ENCODE data around the gene TTC14.

Gene TTC14

DNA sequence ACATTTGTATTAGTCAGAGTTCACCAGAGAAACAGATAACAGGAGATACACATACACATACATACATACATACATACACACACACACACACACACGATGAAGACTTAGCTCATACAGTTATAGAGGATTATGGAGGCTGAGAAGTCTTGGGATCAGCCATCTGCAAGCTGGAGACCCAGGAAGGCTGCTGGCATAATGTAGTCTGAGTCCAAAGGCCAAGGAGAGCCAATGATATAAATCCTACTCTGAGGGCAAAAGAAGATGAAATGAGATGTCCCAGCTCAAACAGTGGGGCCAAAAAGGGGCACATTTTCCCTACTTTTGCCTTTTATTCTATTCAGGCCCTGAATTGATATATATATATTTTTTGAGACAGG is 6.4 kb upstream of the TTC14 start:
- TF ChIP-seq, protein P1, sequence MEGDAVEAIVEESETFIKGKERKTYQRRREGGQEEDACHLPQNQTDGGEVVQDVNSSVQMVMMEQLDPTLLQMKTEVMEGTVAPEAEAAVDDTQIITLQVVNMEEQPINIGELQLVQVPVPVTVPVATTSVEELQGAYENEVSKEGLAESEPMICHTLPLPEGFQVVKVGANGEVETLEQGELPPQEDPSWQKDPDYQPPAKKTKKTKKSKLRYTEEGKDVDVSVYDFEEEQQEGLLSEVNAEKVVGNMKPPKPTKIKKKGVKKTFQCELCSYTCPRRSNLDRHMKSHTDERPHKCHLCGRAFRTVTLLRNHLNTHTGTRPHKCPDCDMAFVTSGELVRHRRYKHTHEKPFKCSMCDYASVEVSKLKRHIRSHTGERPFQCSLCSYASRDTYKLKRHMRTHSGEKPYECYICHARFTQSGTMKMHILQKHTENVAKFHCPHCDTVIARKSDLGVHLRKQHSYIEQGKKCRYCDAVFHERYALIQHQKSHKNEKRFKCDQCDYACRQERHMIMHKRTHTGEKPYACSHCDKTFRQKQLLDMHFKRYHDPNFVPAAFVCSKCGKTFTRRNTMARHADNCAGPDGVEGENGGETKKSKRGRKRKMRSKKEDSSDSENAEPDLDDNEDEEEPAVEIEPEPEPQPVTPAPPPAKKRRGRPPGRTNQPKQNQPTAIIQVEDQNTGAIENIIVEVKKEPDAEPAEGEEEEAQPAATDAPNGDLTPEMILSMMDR (IDR thresholded peaks at IDR 0.05; ENCODE audit: insufficient read depth, low read length, poor library complexity, severe bottlenecking): no peak
- TF ChIP-seq EZH2phosphoT487 (conservative IDR thresholded peaks at IDR 0.05; ENCODE audit: low read length): no peak
- H3K9ac ChIP-seq (ENCODE audit: low read length): no peak overlapping the region

DNA sequence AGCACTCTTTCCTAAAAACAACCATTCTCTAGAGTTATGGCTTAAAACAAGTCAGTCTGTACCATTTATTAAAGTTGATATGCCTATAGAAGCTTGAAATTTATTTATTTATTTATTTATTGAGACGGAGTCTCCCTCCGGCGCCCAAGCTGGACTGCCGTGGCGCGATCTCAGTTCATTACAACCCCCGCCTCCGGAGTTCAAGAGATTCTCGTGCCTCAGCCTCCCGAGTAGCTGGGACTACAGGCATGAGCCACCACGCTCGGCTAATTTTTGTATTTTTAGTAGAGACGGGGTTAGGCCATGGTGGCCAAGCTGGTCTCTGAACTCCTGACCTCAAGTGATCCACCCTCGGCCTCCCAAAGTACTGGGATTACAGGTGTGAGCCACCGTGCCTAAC is 1.5 kb upstream of the TTC14 start:
- Histone ChIP-seq H2AFZ (ENCODE audit: low read depth, low read length, severe bottlenecking) (no peak overlapping the region), H3K9me2 (replicated peaks; ENCODE audit: insufficient read depth, low read length) (no peaks in the 10 kb centered on the region), H3K4me3 (ENCODE audit: insufficient read depth, low read length, poor library complexity, severe bottlenecking) (no peak overlapping the region), H3K9me3 (ENCODE audit: insufficient read depth, low read length) (no peaks in the 10 kb centered on the region), H3K9ac (ENCODE audit: low read length) (no peak overlapping the region), H3K36me3 (ENCODE audit: low read length) (peaks cover 17% of the 10 kb centered on the region), H3K27ac (ENCODE audit: low read depth, low read length) (no peak overlapping the region), H4K20me1 (ENCODE audit: low read depth, low read length) (no peaks in the 10 kb centered on the region), H3K27me3 (ENCODE audit: low read length) (no peaks in the 10 kb centered on the region), H3K4me2 (ENCODE audit: low read depth, low read length, poor library complexity, severe bottlenecking) (no peak overlapping the region), H3K79me2 (ENCODE audit: insufficient read depth, low read length) (peaks cover 25% of the 10 kb centered on the region), H3F3A (ENCODE audit: insufficient read depth) (peaks cover 15% of the 10 kb centered on the region; the same call in 1 of the 2 replicates)
- TF ChIP-seq, protein P1 (IDR thresholded peaks at IDR 0.05; ENCODE audit: insufficient read depth, low read length, poor library complexity, severe bottlenecking): no peak
- no peak for TF ChIP-seq EZH2phosphoT487 (conservative IDR thresholded peaks at IDR 0.05; ENCODE audit: low read length)

More for the DNA sequence above, 6.4 kb upstream of the TTC14 start:
- no peak overlapping the region for H2AFZ ChIP-seq (ENCODE audit: low read depth, low read length, severe bottlenecking)
- no peaks in the 10 kb centered on the region for H3F3A ChIP-seq (ENCODE audit: insufficient read depth)
- no peak overlapping the region for H3K4me2 ChIP-seq (ENCODE audit: low read depth, low read length, poor library complexity, severe bottlenecking)
- no peaks in the 10 kb centered on the region for H3K9me3 ChIP-seq (ENCODE audit: insufficient read depth, low read length)
- no peaks in the 10 kb centered on the region for H3K79me2 ChIP-seq (ENCODE audit: insufficient read depth, low read length)
- H3K9me2 ChIP-seq (replicated peaks; ENCODE audit: insufficient read depth, low read length): no peaks in the 10 kb centered on the region
- no peaks in the 10 kb centered on the region for H4K20me1 ChIP-seq (ENCODE audit: low read depth, low read length)
- no peaks in the 10 kb centered on the region for H3K36me3 ChIP-seq (ENCODE audit: low read length)
- H3K4me3 ChIP-seq (ENCODE audit: insufficient read depth, low read length, poor library complexity, severe bottlenecking): no peak overlapping the region
- H3K27ac ChIP-seq (ENCODE audit: low read depth, low read length): no peak overlapping the region
- H3K27me3 ChIP-seq (ENCODE audit: low read length): no peaks in the 10 kb centered on the region

GRCh38 chr3:180611006-180611405 is 9.0 kb downstream of the TTC14 start:
- no peak overlapping the region for H3K9ac ChIP-seq (ENCODE audit: low read length)

More at GRCh38 chr3:180611006-180611405, 9.0 kb downstream of the TTC14 start:
- H2AFZ ChIP-seq (ENCODE audit: low read depth, low read length, severe bottlenecking): no peak overlapping the region
- H3K9me3 ChIP-seq (ENCODE audit: insufficient read depth, low read length): no peaks in the 10 kb centered on the region
- no peak overlapping the region for H3K27ac ChIP-seq (ENCODE audit: low read depth, low read length)
- 0 out of 2 replicates have a peak, but pooled peaks cover 4% of the 10 kb centered on the region for H4K20me1 ChIP-seq (ENCODE audit: low read depth, low read length)
- H3K4me2 ChIP-seq (ENCODE audit: low read depth, low read length, poor library complexity, severe bottlenecking): no peak overlapping the region
- TF ChIP-seq, protein P1 (IDR thresholded peaks at IDR 0.05; ENCODE audit: insufficient read depth, low read length, poor library complexity, severe bottlenecking): no peak
- no peak for TF ChIP-seq EZH2phosphoT487 (conservative IDR thresholded peaks at IDR 0.05; ENCODE audit: low read length)
- H3K27me3 ChIP-seq (ENCODE audit: low read length): no peaks in the 10 kb centered on the region
- no peaks in the 10 kb centered on the region for H3K79me2 ChIP-seq (ENCODE audit: insufficient read depth, low read length)
- peaks cover 66% of the 10 kb centered on the region for H3K36me3 ChIP-seq (ENCODE audit: low read length)
- no peak overlapping the region for H3K4me3 ChIP-seq (ENCODE audit: insufficient read depth, low read length, poor library complexity, severe bottlenecking)
- H3F3A ChIP-seq (ENCODE audit: insufficient read depth): peaks cover 8% of the 10 kb centered on the region; the same call in 1 of the 2 replicates
- H3K9me2 ChIP-seq (replicated peaks; ENCODE audit: insufficient read depth, low read length): no peaks in the 10 kb centered on the region

All from SU-DHL-6 (cell line).